Prostate gland (tissue), 2 donors: ENCODE measurements around the gene PLCB1.

ENCODE experiments used
- CTCF ChIP-seq, 4 experiments: fragments of 200-600 bp in 2 of 4; fragments of 450-650 bp in 2 of 4; sonication (generic) in 2 of 4; IDR thresholded peaks; 1 replicate in 3 of 4; 2 replicates in 1 of 4; pipeline ENCODE4 v1.5.1; 2016 to 2019; ENCODE audit warnings: antibody characterized with exemption in 4 of 4, mild to moderate bottlenecking in 2 of 4, moderate library complexity in 2 of 4
- POLR2A ChIP-seq: fragments of 450-650 bp; IDR thresholded peaks from one replicate; pipeline ENCODE4 v1.6.1; 2016; ENCODE audit warnings: antibody characterized with exemption, mild to moderate bottlenecking

GRCh38 chr20:8115436-8115835, 16.6 kb upstream of the PLCB1 start:
- TF ChIP-seq POLR2A (no peak), CTCF (IDR thresholded peaks at IDR 0.05) (no peak)
